Measurements from ENCODE around the gene CLTB. TPM values are rescaled to one million over a fixed set of nuclear protein-coding genes. Genes with fewer than 3 reads are reported as not detected.

The CLTB gene, protein sequence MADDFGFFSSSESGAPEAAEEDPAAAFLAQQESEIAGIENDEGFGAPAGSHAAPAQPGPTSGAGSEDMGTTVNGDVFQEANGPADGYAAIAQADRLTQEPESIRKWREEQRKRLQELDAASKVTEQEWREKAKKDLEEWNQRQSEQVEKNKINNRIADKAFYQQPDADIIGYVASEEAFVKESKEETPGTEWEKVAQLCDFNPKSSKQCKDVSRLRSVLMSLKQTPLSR
- total RNA-seq, result 72.9 and 73.5 TPM in 2 replicates

DNA sequence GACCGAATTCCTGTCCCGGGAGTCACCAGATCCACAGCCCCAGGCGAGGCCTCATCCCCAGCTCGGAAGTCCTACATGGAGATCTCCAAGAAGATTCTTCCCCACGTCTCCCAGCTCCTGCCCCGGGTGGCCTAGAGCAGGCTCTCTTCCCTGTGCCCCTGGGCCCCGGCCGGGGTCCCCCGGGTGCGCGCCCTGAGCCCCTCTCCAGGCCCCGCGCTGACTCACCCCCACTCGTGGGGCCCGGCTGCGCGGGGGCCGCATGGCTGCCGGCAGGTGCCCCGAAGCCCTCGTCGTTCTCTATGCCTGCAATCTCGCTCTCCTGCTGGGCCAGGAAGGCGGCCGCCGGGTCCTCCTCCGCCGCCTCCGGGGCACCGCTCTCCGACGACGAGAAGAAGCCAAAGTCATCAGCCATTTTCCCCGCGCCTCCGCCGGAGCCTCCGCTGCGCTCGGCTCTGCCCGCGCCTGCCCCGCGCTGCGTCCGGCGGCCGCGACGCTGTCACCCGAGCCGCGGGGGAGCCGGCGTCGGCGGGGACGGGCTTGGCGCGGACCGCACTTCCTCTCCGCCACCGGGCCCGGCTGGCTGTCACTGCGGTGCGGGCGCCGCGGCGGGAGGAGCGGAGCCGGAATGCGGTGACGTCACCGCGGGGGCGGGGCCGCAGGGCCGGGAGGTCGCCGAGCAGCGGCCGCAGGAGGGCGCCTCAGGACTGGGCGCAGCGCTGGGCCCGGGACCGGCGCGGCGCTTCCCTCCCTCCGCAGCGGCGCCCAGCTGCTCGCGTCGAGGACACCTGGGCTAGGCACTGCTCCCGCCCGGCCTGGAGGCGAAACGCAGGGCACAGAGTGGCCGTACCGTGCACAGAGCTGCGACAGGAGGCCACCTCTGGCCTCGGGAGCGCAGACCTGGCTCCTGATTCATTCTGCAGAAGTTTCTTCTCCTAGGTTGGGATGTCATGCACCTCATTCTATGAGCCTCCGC is at the start of gene CLTB:
TSS of gene CLTB (minus strand) at position 588 of the 973 bp plus-strand sequence. CDS start at position 412, 176 bp downstream.

DNA sequence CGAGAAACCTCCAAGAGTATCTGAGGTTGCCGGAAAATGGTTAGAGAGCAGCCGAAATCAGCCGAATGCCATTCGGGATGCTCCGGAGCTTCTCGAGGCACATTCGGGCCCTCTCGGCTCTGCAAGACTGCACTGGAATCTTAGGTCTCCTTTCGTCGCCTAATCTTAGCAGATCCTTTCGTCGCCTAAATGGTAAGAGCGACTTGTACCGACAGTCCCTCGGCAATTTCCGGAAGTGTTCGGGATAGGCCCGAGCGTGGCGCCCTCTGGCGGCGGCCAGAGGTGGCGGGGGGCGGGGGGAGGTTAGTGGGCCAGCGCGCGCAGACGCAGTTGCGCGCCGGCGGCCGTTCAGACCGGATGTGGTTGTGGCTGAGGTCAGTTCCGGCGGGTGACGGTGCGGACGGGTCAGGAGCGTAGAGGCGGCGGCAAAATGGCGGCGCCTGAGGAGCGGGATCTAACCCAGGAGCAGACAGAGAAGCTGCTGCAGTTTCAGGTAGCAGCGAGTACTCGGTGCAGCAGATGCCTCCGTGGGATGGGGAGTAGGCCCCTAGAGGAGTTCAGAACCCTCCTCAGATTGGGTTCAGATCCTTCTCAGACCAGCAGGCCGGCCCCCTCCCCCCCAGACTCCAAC is 31.8 kb upstream of the CLTB start, which contains the start of gene FAF2:
TSS of gene FAF2 (plus strand) at position 408 of the 631 bp plus-strand sequence. CDS start at position 431, 23 bp downstream.

DNA sequence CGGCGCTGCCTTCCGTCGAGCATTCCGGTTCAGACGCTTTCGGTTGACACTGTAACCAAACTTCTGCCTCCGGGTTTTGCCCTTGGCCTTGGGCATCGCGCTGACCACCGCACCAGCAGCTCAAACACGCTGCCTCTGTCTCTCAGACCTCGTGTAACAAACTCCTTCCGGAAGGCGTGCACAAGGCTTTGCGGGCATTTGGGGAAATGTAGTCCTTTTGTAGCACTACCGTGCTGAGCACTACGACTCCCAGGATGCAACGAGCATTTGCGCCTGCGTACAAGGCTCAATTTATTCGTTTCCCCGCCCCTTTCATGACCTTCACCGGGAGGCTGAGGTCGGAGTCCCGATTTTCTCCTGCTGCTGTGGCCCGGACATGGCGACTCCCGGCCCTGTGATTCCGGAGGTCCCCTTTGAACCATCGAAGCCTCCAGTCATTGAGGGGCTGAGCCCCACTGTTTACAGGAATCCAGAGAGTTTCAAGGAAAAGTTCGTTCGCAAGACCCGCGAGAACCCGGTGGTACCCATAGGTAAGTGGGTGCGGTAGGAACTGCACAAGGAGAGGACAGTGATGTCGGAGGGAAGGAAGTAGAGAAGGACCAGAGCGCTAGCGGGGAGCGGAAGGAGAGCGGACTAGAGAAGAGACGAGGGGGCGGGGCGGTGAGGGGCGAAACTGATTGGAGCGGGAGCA is 27.8 kb downstream of the CLTB start, which contains the start of the genes HIGD2A and NOP16:
TSS of gene HIGD2A (plus strand) at position 308 of the 691 bp plus-strand sequence. CDS start at position 377, 69 bp downstream.
TSS of gene NOP16 (minus strand) at position 155 of the 691 bp plus-strand sequence. CDS start at position 96, 59 bp downstream.

DNA sequence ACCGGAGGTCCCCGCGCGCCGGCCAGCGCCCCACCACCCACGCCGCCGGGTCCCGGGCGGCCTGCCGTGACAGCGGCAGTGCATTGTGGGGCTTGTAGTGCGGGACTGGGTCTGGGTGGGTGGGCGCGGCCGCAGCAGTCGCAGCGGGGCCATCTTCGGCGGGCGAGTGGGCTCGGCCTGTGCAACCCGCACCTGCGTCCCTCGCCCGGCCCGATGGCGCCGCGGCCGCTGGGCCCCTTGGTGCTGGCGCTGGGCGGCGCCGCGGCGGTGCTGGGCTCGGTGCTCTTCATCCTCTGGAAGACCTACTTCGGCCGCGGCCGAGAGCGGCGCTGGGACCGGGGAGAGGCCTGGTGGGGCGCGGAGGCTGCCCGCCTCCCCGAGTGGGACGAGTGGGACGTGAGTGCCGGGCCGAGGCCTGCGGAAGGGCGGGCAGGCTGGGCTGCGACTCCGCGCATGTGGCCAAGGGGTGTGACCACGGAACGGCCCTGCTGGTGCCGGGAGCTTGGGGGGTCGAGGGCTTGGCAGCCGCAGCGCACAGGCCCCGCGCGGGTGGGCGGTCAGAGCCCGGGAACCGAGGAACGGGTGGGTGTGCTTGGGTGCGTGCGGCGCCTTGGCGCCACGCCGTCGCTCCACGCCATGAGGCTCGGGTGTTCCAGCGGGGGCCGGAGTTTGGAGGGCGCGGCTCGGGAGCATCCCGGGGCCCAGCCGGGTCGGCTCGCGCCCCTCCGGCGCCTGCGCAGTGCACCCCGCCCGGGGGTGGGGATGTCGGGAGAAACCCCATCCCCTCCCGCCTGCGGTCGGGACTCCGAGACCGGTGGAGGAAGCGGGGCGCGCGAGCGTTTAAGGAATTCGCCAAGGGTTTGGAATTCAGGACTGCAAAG is 50.7 kb downstream of the CLTB start, which contains the start of gene ARL10:
TSS of gene ARL10 (plus strand) at position 137 of the 881 bp plus-strand sequence. CDS start at position 214, 77 bp downstream.

DNA sequence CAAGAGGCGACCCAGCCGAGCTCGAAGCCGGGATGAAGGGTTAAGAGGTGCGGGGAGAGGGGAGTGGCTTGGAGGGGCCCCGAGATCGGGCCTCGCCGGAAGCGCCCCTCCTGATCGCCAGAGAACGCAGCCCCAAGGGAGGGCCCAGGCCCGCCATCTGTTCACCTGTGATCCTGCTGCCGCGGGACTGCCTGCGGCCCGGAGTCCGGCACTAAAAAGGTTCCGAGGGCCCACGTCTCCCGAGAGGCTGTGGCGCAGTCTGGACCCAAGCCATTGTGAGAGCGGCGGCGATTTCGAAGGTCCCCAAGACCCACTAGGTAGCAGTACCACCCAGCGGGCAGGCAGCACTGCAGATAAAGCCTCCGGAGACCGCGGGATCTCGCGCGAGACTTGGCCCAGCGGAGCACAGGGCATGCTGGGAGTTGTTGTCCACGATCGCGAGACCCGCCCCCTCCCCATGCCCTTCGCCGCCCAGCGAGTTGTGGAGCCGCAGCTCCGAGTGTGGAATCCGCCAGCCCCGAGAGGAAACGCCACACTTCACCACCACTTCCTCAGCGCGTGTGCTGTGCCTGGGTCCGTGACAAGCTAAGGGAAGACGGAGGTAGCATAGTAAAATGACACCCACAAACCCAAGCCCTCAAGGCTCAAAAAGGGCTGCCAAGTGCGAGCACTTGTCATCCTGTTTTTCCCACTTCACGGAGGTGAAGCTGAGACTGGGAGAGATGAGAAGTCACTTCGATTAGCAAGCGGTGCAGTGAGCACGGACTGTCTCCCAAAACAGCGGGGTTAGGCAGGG is 54.7 kb downstream of the CLTB start, which contains the start of gene KIAA1191:
TSS of gene KIAA1191 (minus strand) at position 328 of the 796 bp plus-strand sequence. CDS start 2,256 bp downstream, outside the sequence.

Other genes starting within 250 kb of the CLTB start
- gene SIMC1, start 178.1 kb downstream of the CLTB start, total RNA-seq, result 6.7 and 12.7 TPM in 2 replicates
- 44.6 and 52.2 TPM in 2 replicates for gene KIAA1191, start 54.8 kb downstream of the CLTB start, total RNA-seq
- 8.4 and 9.0 TPM in 2 replicates for gene ARL10, start 51.1 kb downstream of the CLTB start, total RNA-seq
- 19.1 and 19.6 TPM in 2 replicates for gene NOP16, start 27.9 kb downstream of the CLTB start, total RNA-seq
- gene HIGD2A, start 27.8 kb downstream of the CLTB start, total RNA-seq, result 70.5 and 122 TPM in 2 replicates
- gene FAF2, start 31.8 kb upstream of the CLTB start, total RNA-seq, result 26.2 and 27.1 TPM in 2 replicates
- gene RNF44, start 120.9 kb upstream of the CLTB start, total RNA-seq, result 6.7 and 11.5 TPM in 2 replicates
- gene CDHR2, start 132.8 kb upstream of the CLTB start, total RNA-seq, result not detected in 2 replicates
- gene GPRIN1, start 193.6 kb upstream of the CLTB start, total RNA-seq, result 2.2 and 2.4 TPM in 2 replicates
- 0.10 and 0.56 TPM in 2 replicates for gene SNCB, start 214.0 kb upstream of the CLTB start, total RNA-seq
- not detected in 2 replicates for gene EIF4E1B, start 214.1 kb upstream of the CLTB start, total RNA-seq
- gene TSPAN17, start 230.9 kb upstream of the CLTB start, total RNA-seq, result 19.3 and 20.2 TPM in 2 replicates

All from cardiac ventricle fibroblast (primary cell).